GM13976 (cell line): ENCODE data around the gene DOCK7.

ENCODE experiments used
- DNase-seq: peaks from one replicate; pipeline ENCODE4 v3.0.0; 2012; ENCODE audit warnings: low spot score
- in situ Hi-C: fragments of 300-500 bp; cut with MboI; formaldehyde crosslinking; loops from one replicate; pipeline ENCODE4 v1.12.0; 2022; ENCODE audit warnings: low sequenced_read_pairs, mixed read lengths, inconsistent platforms; ENCODE audit not compliant: unreplicated experiment
- TF ChIP-seq, protein P1 (sequence below): IDR thresholded peaks from 2 replicates; pipeline ENCODE4 v1.5.1; 2012; ENCODE audit warnings: borderline replicate concordance, mild to moderate bottlenecking; ENCODE audit not compliant: insufficient read depth; ENCODE audit errors: extremely low read depth, missing control alignments, control extremely low read depth

DOCK7 gene

DNA sequence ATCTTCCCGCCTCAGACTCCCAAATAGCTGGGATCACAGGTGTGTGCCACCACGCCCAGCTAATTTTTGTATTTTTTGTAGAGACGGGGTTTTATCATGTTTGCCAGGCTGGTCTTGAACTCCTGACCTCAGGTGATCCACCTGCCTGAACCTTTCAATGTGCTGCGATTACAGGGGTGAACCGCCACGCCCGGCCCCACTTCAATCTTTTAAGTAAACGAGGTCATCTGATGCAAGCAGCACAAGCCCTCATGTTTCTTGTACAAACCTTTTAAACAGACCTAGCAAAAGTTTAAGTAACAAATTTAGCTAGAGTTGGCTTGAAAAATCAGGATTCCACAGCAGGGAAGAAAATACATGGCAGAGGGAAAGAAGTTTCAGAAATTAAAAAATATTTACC is 272.5 kb downstream of the DOCK7 start:
- TF ChIP-seq, protein P1, sequence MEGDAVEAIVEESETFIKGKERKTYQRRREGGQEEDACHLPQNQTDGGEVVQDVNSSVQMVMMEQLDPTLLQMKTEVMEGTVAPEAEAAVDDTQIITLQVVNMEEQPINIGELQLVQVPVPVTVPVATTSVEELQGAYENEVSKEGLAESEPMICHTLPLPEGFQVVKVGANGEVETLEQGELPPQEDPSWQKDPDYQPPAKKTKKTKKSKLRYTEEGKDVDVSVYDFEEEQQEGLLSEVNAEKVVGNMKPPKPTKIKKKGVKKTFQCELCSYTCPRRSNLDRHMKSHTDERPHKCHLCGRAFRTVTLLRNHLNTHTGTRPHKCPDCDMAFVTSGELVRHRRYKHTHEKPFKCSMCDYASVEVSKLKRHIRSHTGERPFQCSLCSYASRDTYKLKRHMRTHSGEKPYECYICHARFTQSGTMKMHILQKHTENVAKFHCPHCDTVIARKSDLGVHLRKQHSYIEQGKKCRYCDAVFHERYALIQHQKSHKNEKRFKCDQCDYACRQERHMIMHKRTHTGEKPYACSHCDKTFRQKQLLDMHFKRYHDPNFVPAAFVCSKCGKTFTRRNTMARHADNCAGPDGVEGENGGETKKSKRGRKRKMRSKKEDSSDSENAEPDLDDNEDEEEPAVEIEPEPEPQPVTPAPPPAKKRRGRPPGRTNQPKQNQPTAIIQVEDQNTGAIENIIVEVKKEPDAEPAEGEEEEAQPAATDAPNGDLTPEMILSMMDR, result no peak
- DNase-seq, result no peak

DNA sequence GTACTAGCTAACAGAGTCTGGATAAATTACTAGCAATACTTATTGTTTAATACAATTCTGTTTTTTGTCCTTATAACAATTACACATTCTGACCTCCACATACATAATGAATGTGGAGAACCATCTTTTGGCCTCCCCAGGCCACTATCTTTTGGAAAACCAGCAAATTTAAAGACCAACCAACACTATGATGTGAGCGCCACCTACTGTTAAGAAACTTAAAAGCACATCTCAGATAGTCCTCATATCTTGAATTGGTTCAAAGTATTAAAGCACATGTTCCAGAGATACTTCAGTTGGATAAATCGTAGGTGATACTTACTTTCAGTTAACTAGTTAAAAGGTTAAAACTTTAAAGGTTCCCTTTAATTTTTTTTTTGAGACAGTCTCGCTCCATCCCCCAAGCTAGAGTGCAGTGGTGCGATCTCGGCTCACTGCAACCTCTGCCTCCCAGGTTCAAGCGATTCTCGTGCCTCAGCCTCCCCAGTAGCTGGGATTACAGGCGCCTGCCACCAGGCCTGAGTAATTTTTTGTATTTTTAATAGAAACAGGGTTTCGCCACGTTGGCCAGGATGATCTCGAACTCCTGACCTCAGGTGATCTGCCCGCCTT is 280.7 kb downstream of the DOCK7 start:
- in situ Hi-C loops, result no loop called here
- peak; percentile 59 for DNase-seq
- TF ChIP-seq, protein P1, result peak; percentile 46

More for the DNA sequence above, 272.5 kb downstream of the DOCK7 start:
- in situ Hi-C loops, result no loop called here

DNA sequence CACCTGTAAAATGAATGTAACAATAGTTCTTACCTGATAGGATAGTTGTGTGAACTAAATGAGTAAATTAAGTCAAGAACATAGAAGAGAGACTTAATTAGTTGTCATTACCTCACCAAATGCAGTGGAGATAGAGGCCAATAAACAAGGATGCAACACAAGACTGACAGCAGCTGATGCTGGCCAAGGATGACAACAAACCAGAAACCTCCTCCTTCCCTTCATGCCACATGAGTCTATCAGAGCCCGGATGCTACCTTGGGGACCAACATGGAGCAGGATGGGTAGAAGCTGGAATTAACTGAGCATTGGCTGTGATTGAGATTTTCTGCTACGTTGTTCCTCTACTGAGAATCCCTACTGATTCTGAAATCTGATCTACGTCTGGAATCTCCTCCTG is 281.6 kb downstream of the DOCK7 start:
- DNase-seq, result no peak
- in situ Hi-C loops, result no loop called here
- TF ChIP-seq, protein P1, result no peak

DNA sequence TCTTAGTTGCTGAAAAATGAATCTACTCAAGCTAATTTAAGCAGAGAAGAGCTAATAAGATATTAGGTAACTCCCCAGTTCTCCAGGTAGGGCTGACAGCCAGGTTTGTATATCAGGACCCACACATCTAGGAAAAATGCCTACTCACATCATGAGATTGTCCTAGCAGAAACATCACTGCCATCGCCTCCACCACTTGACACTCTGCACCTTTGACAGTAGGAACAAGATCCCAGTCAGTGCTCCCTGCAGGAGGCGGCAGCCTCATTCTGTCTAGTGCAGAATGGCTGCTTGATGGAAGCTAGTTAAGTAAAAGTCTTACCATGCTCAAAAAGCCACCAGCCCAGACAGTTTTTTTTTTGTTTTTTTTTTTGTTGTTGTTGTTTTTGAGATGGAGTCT is 282.9 kb downstream of the DOCK7 start:
- TF ChIP-seq, protein P1, result no peak
- no peak for DNase-seq
- in situ Hi-C loops, result no loop called here
